ENCODE results near the gene KCNN1.
"Not testable (repeated sequence)": the region's sequence is repeated elsewhere in the genome, so short reads cannot be mapped to it uniquely, and the experiment has no call there.

KCNN1 gene

GRCh38 chr19:18001777-18002345, 35.0 kb downstream of the KCNN1 start:
- no peak for DNase-seq

- no peak for DNase-seq
These were observed 35.5 kb downstream of the KCNN1 start for GRCh38 chr19:18002347-18002850.

DNA sequence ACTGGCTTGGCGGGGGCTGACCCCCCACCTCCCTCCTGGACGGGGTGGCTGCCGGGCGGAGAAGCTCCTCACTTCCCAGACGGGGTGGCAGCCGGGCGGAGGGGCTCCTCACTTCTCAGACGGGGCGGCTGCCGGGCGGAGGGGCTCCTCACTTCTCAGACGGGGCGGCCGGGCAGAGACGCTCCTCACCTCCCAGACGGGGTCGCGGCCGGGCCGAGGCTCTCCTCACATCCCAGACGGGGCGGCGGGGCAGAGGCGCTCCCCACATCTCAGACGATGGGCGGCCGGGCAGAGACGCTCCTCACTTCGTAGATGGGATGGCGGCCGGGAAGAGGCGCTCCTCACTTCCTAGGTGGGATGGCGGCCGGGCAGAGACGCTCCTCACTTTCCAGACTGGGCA, 38.8 kb downstream of the KCNN1 start:
- not testable (repeated sequence) for DNase-seq

DNA sequence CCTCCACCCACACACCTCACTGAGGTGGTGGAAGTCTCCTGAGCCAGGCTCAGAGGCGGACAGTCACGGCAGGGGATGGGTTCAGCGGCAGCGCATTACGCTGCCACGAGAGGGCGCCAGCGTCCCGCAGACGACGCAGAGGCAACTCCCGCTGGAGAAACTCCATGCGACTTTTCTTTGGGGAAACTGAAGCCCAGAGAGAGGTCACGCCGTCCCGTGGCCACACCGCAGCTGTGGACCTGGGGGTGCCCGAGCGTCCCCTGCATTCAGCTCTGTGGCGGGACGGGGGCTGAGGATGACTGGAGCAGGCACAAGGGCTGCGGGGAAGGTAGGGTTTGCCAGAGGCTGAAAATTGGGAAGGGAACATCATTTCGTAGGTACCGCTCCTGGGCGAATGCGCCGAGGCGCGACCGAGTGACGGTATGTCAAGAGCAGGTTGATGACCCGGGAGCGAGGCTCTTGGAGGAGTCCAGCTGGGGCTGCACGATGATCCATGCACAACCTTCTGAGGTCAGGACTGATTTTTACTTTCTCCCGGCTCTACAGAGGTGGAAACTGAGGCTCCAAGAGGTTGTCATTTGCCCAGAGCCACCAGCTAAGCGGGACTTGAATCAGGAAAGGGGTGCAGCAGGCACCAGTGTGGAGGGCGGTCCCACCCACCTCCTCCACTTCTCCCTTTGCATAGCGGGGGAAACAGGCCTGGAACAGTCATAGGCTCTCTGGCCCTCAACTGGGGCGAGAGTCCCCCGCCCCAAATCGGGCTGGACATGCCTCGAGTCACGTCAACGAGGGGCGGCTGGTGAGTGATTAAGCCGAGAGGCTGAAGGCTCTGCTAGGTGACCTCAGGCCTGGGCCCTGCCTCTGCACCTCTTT, 40.4 kb downstream of the KCNN1 start:
- peak; percentile 59 to 73 (median 66) for DNase-seq

DNA sequence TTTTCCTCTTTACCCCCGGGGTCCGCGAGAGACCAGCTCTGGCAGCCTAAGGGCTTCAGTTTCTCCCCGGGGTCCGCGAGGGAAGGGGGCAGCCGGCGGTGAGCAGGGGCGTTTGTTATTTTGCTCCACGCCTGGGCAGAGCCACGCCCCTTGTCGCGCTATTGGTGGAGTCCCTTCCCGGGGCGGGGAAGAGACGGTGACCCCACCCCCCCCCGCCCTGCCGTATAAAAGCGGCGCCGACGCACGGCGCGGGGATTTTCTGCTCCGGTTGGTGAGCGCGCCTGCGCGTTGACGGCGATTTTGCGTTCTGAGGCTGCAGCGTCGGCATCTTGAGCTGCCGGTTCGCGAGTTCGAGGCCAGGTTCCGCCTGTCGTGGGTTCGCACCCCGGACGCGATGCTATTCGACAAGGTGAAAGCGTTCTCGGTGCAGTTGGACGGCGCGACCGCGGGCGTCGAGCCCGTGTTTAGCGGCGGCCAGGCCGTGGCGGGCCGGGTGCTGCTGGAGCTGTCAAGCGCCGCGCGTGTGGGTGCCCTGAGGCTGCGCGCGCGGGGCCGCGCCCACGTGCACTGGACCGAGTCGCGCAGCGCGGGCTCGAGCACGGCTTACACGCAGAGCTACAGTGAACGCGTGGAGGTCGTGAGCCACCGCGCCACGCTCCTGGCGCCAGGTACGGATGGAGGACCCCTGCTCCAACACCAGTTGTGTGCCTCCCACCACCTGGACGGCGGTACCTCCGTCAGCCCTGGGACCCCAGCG, 41.2 kb downstream of the KCNN1 start, which contains the start of gene ARRDC2:
Gene ARRDC2, plus strand, starts transcription at position 254 of the 757 bp plus-strand sequence. Its CDS starts 141 bp downstream, at position 395.
- peak; percentile 80 to 92 (median 88) for DNase-seq

- no peak for DNase-seq
These were observed 41.9 kb downstream of the KCNN1 start for GRCh38 chr19:18008814-18009213.

- DNase-seq, result no peak
These were observed 42.6 kb downstream of the KCNN1 start for GRCh38 chr19:18009412-18010066.

- no peak for DNase-seq
These were observed 43.2 kb downstream of the KCNN1 start for GRCh38 chr19:18010149-18010548.

- DNase-seq, result no peak
These were observed 46.6 kb downstream of the KCNN1 start for GRCh38 chr19:18013210-18014111.

DNA sequence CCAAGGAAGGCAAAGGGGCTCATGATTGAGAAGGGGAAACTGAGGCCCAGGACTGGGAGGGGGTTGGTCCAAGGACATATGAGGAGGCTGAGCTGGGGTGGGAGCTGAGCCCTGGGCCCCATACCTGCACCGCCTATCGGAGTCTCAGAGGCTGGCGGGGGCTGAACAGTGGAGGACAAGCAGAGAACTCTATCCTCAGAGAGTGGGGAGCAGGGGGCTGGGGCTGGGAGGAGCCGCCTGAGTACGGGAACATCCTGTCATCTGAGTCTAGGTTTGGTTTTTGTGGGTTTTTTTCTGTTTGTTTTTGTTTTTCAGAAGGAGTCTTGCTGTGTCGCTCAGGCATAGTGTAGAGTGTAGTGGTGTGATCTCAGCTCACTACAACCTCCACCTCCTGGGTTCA, 47.3 kb downstream of the KCNN1 start:
- peak in 2 of 4 experiments; percentile 35 to 47 for DNase-seq

GRCh38 chr19:18016209-18016910, 49.5 kb downstream of the KCNN1 start:
- DNase-seq, result no peak

- DNase-seq, result no peak
These were observed 50.6 kb downstream of the KCNN1 start for GRCh38 chr19:18017275-18018083.

- no peak for DNase-seq
These were observed 53.5 kb downstream of the KCNN1 start for GRCh38 chr19:18020212-18021085.

GRCh38 chr19:18021121-18021755, 54.3 kb downstream of the KCNN1 start:
- peak in 2 of 4 experiments; percentile 58 to 63 for DNase-seq

DNA sequence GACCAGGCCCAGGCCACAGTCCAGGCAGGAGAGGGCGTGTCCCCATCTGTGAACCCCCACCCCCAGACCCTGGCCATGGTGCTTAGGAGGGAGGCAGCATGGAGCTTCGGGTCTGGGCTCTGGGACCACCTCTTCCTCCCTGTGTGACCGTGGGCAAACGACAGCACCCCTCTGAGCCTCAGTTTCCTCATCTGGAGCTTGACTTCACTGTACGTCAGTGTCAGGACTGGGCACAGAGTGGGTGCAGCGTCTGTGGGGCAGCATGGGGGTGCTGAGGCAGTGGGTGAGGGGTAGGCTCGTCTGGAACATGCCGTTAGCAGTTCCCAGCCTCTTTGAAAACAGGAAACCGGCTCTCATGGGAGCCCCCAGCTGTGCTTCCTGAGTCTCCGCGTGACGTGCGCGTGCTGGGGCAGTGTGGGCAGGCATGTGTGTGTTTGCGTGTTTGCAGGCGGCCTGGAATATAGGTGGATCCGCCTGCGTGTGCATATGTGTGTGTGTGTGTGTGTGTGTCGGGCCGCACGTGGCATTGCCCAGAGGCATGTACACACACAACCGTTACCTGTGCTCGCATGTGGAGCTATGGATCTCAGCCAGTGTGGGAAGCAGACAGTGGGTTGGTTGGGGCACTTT, 56.8 kb downstream of the KCNN1 start:
- DNase-seq, result peak in 3 of 4 experiments; percentile 22 to 68 (median 49)

DNA sequence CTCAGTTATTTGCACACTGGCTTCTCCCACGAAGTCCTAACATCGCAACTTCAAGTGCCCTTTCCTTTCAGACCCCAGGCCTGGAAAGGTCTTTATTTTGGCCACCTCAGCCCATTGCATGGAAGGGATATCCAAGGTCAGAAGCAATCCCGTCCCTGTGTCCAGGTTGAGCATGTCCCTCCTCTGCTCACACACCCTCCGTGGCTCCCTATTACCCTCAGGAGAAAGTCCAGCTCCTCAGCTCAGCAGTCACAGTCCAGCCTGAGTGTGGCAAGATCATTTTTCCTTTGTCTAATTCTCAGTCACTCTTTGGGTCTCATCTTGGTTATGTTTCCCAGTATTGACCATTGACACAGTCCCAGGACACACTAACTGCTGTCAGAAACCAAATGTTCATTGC, 60.2 kb downstream of the KCNN1 start:
- DNase-seq, result no peak

GRCh38 chr19:18029617-18030338, 62.9 kb downstream of the KCNN1 start:
- DNase-seq, result no peak

Measured in activated naive CD4-positive, alpha-beta T cell (primary cell).